Keratinocyte (primary cell): ENCODE results near the gene CTNNA3.

ENCODE experiments used
- EZH2 ChIP-seq: IDR thresholded peaks from one replicate; pipeline ENCODE4 v1.6.1; 2012; ENCODE audit warnings: inconsistent platforms, mild to moderate bottlenecking, low read length, moderate library complexity
- TF ChIP-seq, protein P1 (sequence below), 3 experiments: IDR thresholded peaks in 1 of 3; conservative IDR thresholded peaks in 1 of 3; optimal IDR thresholded peaks in 1 of 3; 2 replicates in 2 of 3; 3 replicates in 1 of 3; pipeline versions ENCODE3 to v1.5.1; 2011; ENCODE audit warnings: low read length in 3 of 3, mild to moderate bottlenecking in 3 of 3, moderate library complexity in 2 of 3, control low read depth in 1 of 3, inconsistent platforms in 1 of 3; ENCODE audit not compliant: insufficient read depth in 2 of 3; ENCODE audit errors: extremely low read depth in 1 of 3

DNA sequence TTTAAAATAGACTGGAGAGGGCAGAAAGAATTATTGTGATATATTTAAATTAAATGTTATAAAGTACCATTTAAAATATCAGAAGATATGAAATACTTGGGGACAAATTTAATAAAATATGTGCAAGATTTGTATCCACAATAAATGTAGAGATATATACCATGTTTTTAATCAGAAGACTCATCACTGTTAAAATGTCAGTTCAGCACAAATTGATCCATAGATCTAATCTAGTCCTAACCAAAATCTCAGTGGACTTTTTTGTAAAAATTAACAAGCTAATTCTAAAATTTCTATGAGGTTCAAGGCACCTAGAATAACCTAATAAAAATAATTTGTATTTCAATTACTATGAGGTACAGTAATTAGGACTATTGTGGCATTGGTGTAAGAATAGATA lies 96.4 kb downstream of the CTNNA3 start:
- TF ChIP-seq, protein P1, sequence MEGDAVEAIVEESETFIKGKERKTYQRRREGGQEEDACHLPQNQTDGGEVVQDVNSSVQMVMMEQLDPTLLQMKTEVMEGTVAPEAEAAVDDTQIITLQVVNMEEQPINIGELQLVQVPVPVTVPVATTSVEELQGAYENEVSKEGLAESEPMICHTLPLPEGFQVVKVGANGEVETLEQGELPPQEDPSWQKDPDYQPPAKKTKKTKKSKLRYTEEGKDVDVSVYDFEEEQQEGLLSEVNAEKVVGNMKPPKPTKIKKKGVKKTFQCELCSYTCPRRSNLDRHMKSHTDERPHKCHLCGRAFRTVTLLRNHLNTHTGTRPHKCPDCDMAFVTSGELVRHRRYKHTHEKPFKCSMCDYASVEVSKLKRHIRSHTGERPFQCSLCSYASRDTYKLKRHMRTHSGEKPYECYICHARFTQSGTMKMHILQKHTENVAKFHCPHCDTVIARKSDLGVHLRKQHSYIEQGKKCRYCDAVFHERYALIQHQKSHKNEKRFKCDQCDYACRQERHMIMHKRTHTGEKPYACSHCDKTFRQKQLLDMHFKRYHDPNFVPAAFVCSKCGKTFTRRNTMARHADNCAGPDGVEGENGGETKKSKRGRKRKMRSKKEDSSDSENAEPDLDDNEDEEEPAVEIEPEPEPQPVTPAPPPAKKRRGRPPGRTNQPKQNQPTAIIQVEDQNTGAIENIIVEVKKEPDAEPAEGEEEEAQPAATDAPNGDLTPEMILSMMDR (optimal IDR thresholded peaks at IDR 0.05 in 1 of 3, IDR thresholded peaks at IDR 0.05 in 1 of 3, conservative IDR thresholded peaks at IDR 0.05 in 1 of 3; ENCODE audit: extremely low read depth in 1 of 3, insufficient read depth in 2 of 3, low read length in 3 of 3): no peak
- TF ChIP-seq EZH2: no peak
